Measurements from ENCODE around the gene TNS2.
"Not testable (repeated sequence)": the region's sequence is repeated elsewhere in the genome, so short reads cannot be mapped to it uniquely, and the experiment has no call there.

The TNS2 gene

DNA sequence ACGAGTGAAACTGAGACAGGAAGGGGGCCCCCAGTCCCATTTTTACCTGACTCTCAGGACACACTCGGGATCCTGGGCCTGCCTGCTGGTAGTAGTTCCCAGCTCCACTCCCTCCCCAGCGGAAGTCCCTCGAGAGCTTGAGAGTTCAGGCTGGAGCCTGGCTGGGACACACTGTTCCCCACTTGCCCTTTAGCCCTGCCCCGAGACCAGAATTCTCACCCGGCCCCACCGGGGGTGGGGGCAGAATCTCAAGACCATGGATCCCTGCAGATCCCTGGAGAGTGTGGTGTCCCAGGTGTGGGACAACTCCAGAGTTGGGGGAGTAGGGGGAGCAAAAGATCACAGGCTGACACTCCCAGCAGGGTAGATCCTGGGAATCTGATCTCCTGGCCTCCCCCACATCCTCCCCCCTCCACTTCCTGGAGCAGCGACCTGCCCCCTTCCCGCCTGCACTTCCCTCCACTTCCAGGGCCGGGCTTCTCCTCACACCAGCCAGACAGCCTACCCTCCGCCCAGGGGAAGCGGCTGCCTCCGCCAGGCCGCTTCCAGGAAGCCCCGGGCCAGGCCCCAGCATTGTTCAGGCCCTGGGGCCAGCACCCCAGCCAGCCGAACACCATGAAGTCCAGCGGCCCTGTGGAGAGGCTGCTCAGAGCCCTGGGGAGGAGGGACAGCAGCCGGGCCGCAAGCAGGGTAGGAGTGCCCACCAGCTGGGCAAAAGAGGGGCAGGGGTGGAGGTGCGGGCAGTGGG lies at the start of gene TNS2:
Gene TNS2, plus strand, starts transcription at position 495 of the 748 bp plus-strand sequence. Its CDS starts 121 bp downstream, at position 616.
- no peak for DNase-seq (ENCODE audit: low read depth, low spot score)

DNA sequence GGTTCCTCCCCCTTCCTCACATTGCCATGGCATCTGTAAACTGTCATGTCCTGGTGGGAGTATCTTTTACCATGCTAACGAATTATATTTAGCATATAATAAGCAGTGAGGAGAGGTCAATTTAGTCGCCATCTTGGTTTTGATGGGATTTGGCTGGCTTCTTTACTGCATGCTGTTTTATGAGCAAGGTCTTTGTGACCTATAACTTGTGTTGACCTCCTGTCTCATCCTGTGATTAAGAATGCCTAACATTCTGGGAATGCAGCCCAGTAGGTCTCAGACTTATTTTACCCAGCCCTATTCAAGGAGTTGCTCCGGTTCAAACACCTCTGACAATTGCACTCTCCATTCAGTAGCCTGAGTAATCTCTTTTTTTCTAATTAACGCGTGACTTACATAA lies 45.7 kb upstream of the TNS2 start:
- DNase-seq (ENCODE audit: low read depth, low spot score), result no peak

DNA sequence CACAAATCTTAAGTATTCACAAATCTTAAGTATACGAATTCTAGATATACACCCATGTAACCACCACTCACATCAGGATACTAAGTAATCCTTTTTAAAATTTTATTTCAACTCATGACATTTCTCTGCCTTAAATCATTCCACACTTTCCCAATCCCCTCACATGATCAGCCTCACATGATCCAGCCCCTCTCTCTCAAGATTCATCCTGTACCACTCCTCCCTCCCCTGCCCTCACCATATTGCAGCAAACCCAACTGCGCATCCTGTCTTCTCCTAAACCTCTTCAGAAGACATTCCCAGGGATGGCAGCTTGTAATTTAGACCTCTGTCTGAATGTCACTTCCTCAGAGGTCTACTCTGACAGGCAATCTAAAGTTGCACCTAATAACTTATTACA lies 45.3 kb upstream of the TNS2 start:
- no peak for DNase-seq (ENCODE audit: low read depth, low spot score)

DNA sequence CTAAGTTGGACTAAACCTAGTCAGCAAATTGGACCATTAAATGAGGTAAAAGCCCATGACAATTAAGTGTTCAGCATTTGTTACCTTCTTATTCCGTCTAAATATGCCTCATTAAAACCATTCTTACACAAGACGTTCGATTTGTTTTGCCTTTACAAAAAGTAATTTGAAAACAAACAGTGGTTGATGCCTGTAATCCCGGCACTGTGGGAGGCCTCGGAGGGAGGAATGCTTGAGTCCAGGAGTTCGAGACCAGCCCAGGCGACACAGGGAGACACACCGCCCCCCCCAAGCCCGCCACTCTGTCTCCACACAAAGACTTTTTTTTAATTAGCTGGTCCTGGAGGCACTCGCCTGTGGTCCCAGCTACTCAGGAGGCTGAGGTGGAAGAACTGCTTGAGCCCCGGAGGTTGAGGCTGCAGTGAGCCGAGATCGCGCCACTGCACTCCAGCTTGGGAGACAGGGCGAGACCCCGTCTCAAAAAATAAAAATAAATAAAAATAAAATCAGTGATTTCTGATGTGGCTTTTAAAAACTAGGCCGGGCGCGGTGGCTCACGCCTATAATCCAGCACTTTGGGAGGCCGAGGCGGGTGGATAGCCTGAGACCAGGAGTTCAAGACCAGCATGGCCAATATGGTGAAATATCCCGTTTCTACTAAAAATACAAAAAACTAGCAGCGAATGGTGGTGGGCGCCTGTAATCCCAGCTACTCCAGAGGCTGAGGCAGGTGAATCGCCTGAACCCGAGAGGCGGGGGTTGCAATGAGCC lies 44.5 kb upstream of the TNS2 start:
- DNase-seq (ENCODE audit: low read depth, low spot score), result no peak

DNA sequence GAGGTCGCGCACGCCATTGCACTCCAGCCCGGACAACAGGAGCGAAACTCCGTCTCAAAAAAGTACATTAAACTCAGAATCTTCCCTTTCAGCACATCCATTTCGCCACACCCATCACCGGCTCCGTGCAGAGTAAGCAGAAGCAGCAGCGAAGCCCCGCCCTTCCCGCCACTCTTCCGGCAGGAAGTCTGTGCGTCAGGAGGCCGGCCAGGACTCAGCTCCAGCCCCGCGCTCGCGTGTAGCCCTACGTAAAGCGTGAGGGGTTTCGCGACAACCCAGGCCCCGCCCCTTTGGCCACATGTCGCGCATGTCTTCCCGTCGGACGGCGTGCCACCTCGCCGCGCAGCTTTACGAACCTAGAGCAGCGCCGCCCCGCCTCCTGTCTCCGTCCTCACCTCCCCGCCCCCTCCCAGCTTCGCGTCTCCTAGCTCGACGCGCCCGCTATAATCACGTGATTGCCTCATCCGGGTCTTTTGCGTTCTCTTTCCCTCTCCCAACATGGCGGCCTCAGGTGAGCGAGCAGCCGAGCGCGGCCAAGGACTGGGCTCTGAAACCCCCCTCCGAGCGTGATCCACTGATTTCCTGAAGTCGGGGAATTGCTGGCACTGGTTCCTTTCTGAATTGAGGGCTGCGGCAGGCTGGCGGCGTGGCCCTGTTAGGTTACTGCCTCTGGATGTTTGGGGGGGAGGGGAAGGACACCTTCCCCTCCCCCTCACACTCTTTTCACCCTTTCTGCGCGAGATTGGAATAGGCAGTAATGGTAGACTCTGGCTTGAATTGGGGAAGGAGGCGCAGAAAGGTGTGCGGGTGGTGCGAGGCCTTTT lies 43.7 kb upstream of the TNS2 start, which contains the start of gene EIF4B:
Gene EIF4B, plus strand, starts transcription at position 471 of the 824 bp plus-strand sequence. Its CDS starts 28 bp downstream, at position 499.
- DNase-seq (ENCODE audit: low read depth, low spot score), result peak; percentile 99

DNA sequence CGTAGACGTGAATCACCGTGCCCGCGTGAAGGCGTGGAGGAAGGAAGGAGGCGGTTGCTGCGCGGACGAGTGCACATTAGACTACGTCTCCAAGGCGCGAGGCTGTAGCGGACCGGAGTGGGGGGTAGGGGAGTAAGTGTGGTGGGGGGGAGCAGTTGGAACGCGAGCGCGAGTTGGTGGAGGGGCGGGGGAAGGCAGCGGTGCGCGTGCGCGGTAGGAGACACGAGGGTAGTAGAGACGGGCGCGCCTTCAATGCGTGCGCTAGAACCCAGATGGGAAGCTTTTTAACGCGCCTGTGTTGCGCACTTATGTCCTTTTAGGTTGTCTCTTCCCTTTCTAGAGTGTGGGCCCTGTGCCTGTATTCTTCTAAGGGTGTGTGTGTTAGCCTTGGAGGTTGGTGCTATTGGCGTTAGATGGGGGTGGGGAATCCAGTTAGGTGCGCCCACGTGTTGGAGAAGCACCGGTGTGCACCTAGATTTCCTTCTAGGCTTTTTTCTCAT lies 43.0 kb upstream of the TNS2 start:
- DNase-seq (ENCODE audit: low read depth, low spot score), result peak; percentile 77

GRCh38 chr12:53007343-53007742 lies 42.5 kb upstream of the TNS2 start:
- DNase-seq (ENCODE audit: low read depth, low spot score), result no peak

DNA sequence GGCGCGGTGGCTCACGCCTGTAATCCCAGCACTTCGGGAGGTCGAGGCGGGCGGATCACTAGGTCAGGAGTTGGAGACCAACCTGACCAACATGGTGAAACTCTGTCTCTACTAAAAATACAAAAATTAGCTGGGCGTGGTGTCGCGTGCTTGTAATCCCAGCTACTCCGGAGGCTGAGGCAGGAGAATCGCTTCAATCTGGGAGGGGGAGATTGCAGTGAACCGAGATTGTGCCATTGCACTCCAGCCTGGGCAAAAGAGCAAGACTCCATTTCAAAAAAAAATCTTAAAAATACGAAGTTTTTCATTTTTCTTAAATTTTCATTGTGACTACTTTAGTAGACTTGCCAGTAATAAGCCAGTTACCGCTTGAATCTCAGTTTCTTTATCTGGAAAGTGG lies 41.1 kb upstream of the TNS2 start:
- DNase-seq (ENCODE audit: low read depth, low spot score), result not testable (repeated sequence)

DNA sequence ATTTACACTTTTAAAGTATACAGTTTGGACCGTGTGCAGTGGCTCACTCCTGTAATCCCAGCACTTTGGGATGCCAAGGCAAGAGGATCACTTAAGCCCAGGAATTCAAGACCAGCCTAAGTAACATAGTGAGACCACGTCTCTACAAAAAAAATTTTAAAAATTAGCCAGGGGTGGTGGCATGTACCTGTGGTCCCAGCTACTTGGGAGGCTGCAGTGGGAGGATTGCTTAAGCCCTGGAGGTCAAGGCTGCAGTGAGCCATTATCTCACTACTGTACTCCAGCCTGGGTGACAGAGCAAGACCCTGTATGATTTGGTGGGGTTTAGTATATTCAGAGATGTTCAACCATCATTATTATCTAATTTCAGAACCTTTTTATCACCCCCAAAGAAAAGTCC lies 38.9 kb upstream of the TNS2 start:
- no peak for DNase-seq (ENCODE audit: low read depth, low spot score)

DNA sequence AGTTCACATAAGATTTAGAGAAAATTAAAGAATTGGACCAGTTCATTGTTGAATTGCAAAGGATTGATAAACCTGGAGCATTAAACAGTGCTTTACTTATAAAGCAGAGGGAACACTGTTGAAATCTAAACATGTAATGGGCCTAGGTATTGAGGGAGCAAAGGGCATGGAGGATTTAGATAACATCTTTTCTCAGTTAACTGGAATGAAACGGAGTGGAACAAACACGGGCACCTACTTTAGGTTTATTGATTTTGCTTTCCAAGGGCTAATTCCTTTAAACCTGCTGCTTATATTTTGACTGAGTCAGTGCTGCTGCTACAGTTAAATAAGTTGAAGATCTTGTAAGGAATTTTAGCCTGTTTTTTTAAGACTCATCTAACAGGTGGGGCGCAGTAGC lies 38.0 kb upstream of the TNS2 start:
- DNase-seq (ENCODE audit: low read depth, low spot score), result no peak

DNA sequence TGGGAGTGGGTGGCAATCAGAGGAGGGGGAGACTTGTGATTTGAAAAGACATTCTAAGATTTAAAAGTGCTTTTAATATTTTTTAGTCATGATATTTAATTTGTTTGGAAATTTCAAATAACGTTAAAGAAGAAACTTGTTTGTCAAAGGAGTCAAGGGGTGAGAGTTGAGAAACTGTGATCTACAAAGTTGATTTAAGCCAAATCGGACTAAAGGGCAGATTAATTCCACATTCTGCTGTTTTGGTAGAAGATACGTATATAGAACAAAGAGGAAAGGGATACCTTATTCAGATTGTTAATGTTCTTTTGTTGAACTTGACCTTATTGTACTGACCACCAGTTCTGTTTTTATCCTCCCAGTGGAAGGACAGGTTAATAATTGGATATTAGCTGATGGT lies 36.9 kb upstream of the TNS2 start:
- no peak for DNase-seq (ENCODE audit: low read depth, low spot score)

- DNase-seq (ENCODE audit: low read depth, low spot score), result no peak
These were observed 35.2 kb upstream of the TNS2 start for GRCh38 chr12:53014709-53015108.

- DNase-seq (ENCODE audit: low read depth, low spot score), result no peak
These were observed 24.6 kb upstream of the TNS2 start for GRCh38 chr12:53025250-53025649.

- not testable (repeated sequence) for DNase-seq (ENCODE audit: low read depth, low spot score)
These were observed 22.9 kb upstream of the TNS2 start for GRCh38 chr12:53027014-53027413.

DNA sequence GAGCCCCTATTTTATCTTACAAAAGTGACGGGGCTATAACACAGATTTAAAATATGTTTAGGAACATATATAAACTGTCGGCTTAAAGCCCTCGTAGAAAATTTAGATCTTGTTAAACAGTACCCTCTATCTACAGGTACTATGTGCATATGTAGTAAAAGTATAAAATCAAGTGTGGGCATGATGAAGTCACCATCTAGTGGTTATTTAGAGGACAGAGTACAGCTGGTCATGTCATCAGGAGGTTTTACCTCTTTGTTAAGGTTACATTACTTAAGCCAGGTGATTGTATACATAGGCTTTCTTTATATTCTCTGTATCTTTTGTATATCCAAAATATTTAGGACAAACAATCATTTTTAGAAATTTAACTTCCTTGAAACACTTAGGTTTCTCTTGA lies 18.2 kb upstream of the TNS2 start:
- DNase-seq (ENCODE audit: low read depth, low spot score), result no peak

DNA sequence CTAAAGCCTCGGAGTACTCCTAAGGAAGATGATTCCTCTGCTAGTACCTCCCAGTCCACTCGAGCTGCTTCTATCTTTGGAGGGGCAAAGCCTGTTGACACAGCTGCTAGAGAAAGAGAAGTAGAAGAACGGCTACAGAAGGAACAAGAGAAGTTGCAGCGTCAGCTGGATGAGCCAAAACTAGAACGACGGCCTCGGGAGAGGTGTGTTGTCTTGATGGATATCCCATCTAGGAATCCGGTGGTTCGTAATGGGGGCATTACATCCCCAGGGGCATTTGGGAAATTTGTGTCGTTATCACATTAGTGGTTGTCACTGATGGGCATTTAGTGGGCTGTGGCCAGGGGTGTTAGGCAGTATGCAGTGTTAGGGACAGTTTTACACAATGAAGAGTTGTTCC lies 16.0 kb upstream of the TNS2 start:
- not testable (repeated sequence) for DNase-seq (ENCODE audit: low read depth, low spot score)

DNA sequence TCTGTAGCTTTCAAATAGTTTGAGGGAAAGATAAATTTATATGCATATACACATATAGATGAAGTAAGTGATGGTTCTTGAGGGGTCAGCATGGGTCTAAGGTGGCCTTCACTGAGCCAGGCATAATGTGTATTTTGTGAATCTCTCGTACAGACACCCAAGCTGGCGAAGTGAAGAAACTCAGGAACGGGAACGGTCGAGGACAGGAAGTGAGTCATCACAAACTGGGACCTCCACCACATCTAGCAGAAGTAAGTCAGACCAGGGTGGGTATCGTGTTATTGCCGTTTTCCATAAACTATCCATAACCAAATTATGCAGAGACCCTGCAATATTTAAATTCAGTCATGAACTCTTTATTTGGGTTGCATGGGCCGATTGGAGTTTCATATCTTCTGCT lies 15.4 kb upstream of the TNS2 start:
- DNase-seq (ENCODE audit: low read depth, low spot score), result no peak

- no peak for DNase-seq (ENCODE audit: low read depth, low spot score)
These were observed 13.1 kb upstream of the TNS2 start for GRCh38 chr12:53036802-53037201.

- no peak for DNase-seq (ENCODE audit: low read depth, low spot score)
These were observed 10.0 kb upstream of the TNS2 start for GRCh38 chr12:53039851-53040250.

- no peak for DNase-seq (ENCODE audit: low read depth, low spot score)
These were observed 7.0 kb upstream of the TNS2 start for GRCh38 chr12:53042607-53043454.

DNA sequence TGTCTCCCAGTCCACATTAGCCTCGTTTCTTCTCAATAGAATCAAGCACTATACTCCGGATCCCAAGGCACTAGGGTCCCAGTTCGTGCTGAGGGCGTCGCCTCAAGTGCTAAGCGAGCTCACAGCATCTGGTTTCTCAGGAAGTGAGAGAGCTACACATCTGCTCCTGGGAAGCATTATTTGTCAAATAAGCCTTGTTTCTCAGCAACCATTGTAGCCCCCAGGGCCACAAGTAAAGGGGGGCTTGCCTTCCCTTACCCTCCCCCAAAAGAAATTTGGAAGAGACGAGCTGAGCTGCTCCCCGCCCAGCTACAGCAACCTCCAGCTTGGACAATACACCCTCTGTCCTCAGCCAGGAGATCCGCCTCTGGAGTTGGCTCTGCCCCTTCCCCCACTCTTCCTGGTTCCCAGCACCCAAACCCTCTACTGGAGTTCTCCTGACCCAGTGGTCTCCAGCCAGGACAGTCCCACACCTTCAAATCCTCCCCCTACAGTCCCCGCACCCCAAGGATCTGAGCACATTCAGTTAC lies 5.7 kb upstream of the TNS2 start:
- no peak for DNase-seq (ENCODE audit: low read depth, low spot score)
